NCI-H524 (cell line): ENCODE data around the gene PHLDA2.

Experiments
- DNase-seq, 2 experiments: peaks; one replicate each; lab custom pipeline; 2025; lab: John Stamatoyannopoulos, UW

Gene PHLDA2

DNA sequence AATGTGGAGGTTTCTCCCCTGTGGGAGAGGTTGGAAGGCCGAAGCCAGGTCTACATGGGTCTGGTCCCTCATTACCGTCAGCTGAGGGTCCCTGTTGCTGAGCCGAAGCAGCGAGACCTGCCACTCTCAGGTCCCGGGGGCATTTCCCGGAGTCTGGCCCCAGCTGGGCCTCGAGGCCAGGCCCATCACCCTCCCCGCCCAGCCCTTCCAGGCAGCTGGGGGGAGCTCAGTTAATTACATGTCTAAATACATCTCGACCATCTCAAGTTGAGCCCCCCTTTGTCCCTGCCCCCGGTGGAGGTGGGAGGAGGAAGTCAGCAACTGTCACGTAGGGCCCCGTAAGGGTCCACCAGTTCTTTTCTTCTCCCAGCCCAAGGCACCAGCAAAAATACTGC is 47.2 kb downstream of the PHLDA2 start:
- DNase-seq = no peak

DNA sequence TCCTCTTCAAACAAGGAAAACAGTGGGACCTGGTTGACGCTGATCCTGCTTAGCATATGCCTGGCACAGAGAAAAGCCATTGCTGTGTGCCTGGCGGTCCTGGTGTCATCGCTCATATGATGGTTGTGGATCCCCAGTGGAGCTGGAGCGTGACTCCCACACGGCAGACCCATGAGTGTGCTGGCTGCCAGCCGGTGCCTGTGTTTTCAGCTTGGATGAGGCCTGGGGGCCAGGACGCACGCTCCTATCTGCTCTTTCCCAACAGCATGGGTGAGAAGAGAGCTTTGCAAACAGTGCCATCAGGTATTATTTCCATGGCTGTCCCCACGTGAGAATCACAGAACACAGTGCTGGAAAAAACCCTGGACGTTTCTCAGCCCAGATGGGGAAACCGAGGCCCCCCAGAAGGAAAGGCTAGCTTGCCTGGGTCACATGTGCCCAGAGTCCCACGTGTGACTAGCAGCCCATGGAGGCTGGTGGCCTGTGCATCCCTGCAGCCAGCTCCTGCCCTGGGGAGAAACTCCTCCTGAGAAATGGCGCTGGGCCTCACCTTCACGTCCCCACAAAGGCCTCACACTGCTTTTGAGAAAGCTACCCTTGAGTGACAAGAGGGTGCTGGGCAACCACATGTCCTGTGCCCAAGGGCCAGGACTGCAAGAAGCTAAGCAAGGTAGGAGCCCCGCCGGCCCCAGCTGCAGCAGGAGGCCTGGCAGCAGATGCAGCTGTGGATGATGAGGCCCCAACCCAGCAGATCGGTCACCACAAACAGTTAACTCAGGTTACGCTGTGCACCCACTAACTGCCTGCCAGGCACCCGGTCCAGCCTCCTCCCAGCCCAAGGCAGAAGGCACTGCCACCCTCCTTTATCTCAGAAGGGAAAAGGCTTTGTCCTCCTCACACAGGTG is 47.9 kb downstream of the PHLDA2 start:
- DNase-seq = no peak

DNA sequence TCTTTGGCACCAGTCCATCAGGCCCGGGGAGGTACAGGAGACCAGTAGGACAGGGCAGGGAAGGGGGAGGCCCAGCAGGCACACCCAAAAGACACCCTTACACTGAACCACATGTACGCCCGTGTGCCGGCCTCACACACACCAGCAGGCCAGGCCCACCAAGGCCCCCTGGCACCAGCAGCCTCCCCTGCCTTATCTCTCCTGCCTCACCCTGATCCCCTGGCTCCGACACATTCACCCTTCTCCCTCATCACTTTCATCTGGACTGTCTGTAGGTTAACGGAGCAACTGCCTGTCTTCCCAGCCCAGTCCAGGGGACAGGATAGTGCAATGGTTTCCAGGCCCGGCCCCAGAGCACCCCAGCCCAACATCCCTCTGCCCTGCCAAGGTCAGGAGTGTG is 48.6 kb downstream of the PHLDA2 start:
- DNase-seq = no peak

DNA sequence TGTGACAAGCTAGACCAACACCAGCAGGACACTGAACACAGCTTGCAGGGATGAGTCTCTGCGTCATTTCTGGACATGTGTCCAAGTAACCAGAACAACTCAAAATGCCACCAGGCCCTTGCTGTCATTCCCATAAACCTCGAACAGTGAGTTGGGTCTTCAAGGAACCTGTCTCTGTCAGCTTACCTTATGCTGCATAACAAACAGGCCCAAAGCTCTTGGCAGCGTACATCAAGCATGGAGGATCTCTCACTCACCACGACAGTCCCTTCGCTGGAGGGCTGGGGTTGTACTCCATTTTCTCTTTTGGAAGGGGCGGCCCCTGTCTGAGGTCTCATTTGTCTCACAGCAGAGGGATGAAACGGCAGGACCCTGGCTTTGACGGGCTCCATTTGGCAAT is 50.4 kb downstream of the PHLDA2 start:
- DNase-seq = no peak
